Measurements from ENCODE around the gene ACKR3. TPM values are rescaled to one million over a fixed set of nuclear protein-coding genes. Genes with fewer than 3 reads are reported as not detected.

Gene ACKR3
- total RNA-seq, 1 experiment from 2014 or later, result 24.0 TPM

GRCh38 chr2:236549165-236549564, 20.5 kb upstream of the ACKR3 start:
- DNase-seq (ENCODE audit: low read depth), result no peak

- DNase-seq (ENCODE audit: low read depth), result no peak
Observed at GRCh38 chr2:236550290-236550689, 19.3 kb upstream of the ACKR3 start.

GRCh38 chr2:236550701-236551465, 18.7 kb upstream of the ACKR3 start:
- DNase-seq (ENCODE audit: low read depth), result no peak

- no peak for DNase-seq (ENCODE audit: low read depth)
Observed at GRCh38 chr2:236551471-236552211, 18.0 kb upstream of the ACKR3 start.

- no peak for DNase-seq (ENCODE audit: low read depth)
Observed at GRCh38 chr2:236552212-236552542, 17.4 kb upstream of the ACKR3 start.

- DNase-seq (ENCODE audit: low read depth), result no peak
Observed at GRCh38 chr2:236552581-236553363, 16.9 kb upstream of the ACKR3 start.

GRCh38 chr2:236553522-236553921, 16.1 kb upstream of the ACKR3 start:
- DNase-seq (ENCODE audit: low read depth), result no peak

GRCh38 chr2:236554629-236555282, 14.9 kb upstream of the ACKR3 start:
- DNase-seq (ENCODE audit: low read depth), result no peak

GRCh38 chr2:236555481-236555880, 14.1 kb upstream of the ACKR3 start:
- DNase-seq (ENCODE audit: low read depth), result no peak

GRCh38 chr2:236557306-236558030, 12.2 kb upstream of the ACKR3 start:
- no peak for DNase-seq (ENCODE audit: low read depth)

- no peak for DNase-seq (ENCODE audit: low read depth)
Observed at GRCh38 chr2:236558036-236558435, 11.6 kb upstream of the ACKR3 start.

- DNase-seq (ENCODE audit: low read depth), result no peak
Observed at GRCh38 chr2:236558993-236559978, 10.3 kb upstream of the ACKR3 start.

- DNase-seq (ENCODE audit: low read depth), result no peak
Observed at GRCh38 chr2:236561874-236562273, 7.8 kb upstream of the ACKR3 start.

GRCh38 chr2:236562434-236562833, 7.2 kb upstream of the ACKR3 start:
- peak; percentile 37 for DNase-seq (ENCODE audit: low read depth)

- DNase-seq (ENCODE audit: low read depth), result no peak
Observed at GRCh38 chr2:236563953-236564352, 5.7 kb upstream of the ACKR3 start.

GRCh38 chr2:236565212-236565611, 4.4 kb upstream of the ACKR3 start:
- no peak for DNase-seq (ENCODE audit: low read depth)

- no peak for DNase-seq (ENCODE audit: low read depth)
Observed at GRCh38 chr2:236565879-236566402, 3.7 kb upstream of the ACKR3 start.

- DNase-seq (ENCODE audit: low read depth), result no peak
Observed at GRCh38 chr2:236566596-236566995, 3.0 kb upstream of the ACKR3 start.

- DNase-seq (ENCODE audit: low read depth), result peak; percentile 33
Observed at GRCh38 chr2:236568068-236568921, 1.3 kb upstream of the ACKR3 start.

Data from RPMI7951 (cell line).